Epithelial cell of proximal tubule (primary cell): ENCODE results near the gene MARK3. TPM values are rescaled to one million over a fixed set of nuclear protein-coding genes. Genes with fewer than 3 reads are reported as not detected.
"Not testable (repeated sequence)": the region's sequence is repeated elsewhere in the genome, so short reads cannot be mapped to it uniquely, and the experiment has no call there.

Source experiments
- DNase-seq: peaks from one replicate; pipeline ENCODE4 v3.0.0-alpha.2; 2011; ENCODE audit warnings: low read depth
- H3K4me3 ChIP-seq: 2 replicates; pipeline ENCODE4 v1.5.1; 2011; ENCODE audit warnings: low read depth, mild to moderate bottlenecking, low read length
- CTCF ChIP-seq: conservative IDR thresholded peaks from 2 replicates; pipeline ENCODE4 v1.5.1; 2012; ENCODE audit warnings: low read depth, mild to moderate bottlenecking, low read length
- total RNA-seq: library from RNA; depleted of rRNA; stranded (reverse); fragments of >200 nt; gene quantifications from 2 replicates; pipeline ENCODE4 v1.2.3, GENCODE V29; 2015

The MARK3 gene
- total RNA-seq, 1 donor from 2014 or later: 47.5 TPM

GRCh38 chr14:103353362-103353761 is 31.9 kb upstream of the MARK3 start:
- no peak for TF ChIP-seq CTCF
- no peak for DNase-seq
- no peak overlapping the region for H3K4me3 ChIP-seq

DNA sequence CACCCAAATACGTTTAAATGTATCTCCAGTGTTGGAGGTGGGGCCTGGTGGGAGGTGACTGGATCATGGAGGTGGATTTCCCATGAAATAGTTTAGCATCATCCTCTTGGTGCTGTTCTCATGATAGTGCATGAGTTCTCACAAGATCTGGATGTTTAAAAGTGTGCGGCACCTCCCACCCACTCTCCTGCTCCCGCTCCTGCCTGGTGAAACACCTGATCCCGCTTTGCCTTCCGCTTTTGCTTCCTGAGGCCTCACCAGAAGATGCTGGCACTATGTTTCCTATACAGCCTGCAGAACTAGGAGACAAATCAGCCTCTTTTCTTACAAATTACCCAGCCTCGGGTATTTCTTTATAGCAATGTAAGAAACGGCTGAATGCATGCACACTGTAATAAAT is 31.1 kb upstream of the MARK3 start:
- H3K4me3 ChIP-seq: no peak overlapping the region
- TF ChIP-seq CTCF: no peak
- no peak for DNase-seq

GRCh38 chr14:103356024-103356682 is 29.1 kb upstream of the MARK3 start:
- DNase-seq: no peak
- no peak for TF ChIP-seq CTCF
- no peak overlapping the region for H3K4me3 ChIP-seq

GRCh38 chr14:103357552-103357951 is 27.7 kb upstream of the MARK3 start:
- not testable (repeated sequence) for H3K4me3 ChIP-seq, DNase-seq

GRCh38 chr14:103360548-103360947 is 24.7 kb upstream of the MARK3 start:
- TF ChIP-seq CTCF: no peak
- DNase-seq: no peak
- no peak overlapping the region for H3K4me3 ChIP-seq

DNA sequence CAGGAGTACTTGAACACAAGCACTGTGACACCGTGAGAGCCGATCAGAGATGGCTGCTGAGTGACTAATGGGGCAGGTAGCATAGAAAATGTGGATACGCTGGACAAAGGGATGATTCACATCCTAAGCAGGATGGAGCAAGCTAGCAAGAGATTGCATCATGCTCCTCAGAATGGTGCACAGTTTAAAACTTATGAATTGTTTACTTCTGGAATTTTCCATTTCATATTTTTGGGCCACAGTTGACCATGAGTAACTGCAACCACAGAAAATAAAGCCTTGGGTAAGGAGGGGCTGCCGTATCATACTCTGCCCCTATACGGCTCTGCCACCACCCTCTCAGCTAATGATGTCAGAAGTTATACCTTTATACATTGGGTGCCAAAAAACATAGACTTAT is 23.3 kb upstream of the MARK3 start:
- H3K4me3 ChIP-seq: no peak overlapping the region
- no peak for TF ChIP-seq CTCF

DNA sequence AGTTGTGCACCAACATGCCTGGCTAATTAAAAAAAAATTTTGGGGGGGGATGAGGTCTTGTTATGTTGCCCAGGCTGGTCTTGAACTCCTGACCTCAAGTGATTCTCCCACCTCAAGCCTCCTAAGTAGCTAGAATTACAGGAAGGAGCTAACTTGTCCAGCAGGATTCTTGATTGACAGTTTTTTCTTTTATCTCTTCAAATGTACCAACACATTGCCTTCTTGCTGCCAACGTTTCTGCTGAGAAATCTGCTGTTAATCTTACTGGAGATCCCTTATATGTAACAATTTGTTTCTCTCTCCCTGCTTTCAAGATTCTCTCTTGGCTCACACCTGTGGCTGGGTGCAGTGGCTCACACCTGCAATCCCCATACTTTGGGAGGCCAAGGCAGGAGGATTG is 22.4 kb upstream of the MARK3 start:
- no peak for DNase-seq
- no peak for TF ChIP-seq CTCF
- no peak overlapping the region for H3K4me3 ChIP-seq

More for the DNA sequence above, 23.3 kb upstream of the MARK3 start:
- peak; percentile 80 for DNase-seq
